HG02642 (cell line): ENCODE data around the gene HIF1A.
"Not testable (repeated sequence)": the region's sequence is repeated elsewhere in the genome, so short reads cannot be mapped to it uniquely, and the experiment has no call there.

Source experiments
- ATAC-seq: cut with Tn5 transposase; IDR thresholded peaks from one replicate; pipeline ENCODE4 v1.9.1; 2021; ENCODE audit warnings: mild to moderate bottlenecking; ENCODE audit not compliant: unreplicated experiment, poor library complexity

Gene HIF1A

GRCh38 chr14:61694830-61695694 lies at the start of gene HIF1A:
Gene HIF1A (plus strand): TSS chr14:61695513. CDS start chr14:61695805, 292 bp downstream.
- ATAC-seq, result peak; percentile 95

- no peak for ATAC-seq
Measured at GRCh38 chr14:61646366-61647116, 48.8 kb upstream of the HIF1A start.

DNA sequence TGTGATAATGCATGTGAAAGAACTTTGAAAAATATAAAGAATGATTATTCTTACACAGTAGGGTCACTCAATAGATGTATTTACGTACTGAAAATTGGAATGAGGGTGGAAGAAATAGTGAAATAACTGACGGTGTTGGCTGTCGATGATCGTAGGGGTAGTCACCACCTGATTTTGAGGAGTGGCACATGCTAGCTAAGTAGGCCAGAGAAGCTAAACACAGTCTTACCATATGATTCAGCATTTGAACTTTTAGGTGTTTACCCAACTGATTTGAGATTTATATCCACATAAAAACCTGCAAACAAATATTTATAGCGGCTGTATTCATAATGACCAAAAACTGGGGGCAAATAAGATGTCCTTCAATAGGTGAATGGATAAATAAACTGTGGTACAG lies 47.6 kb upstream of the HIF1A start:
- ATAC-seq, result no peak

GRCh38 chr14:61648377-61648776 lies 46.9 kb upstream of the HIF1A start:
- ATAC-seq, result no peak

DNA sequence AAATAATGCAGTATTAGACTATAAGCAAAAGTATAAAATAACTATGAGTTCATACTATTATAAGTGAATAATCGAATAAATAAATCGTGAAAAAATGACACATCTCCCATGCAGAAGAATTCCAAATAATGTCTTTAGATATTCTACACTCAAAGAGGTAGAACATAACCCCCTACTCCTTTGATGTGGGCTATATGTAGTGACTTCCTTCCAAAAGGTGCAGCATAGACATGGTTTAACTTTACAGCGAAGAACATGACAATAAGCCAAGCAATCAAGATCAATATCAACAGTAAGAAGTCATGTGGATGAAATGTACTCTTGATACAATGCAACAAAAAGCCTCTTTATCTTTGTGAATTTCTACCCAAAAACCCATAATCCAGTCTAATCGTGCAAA lies 46.0 kb upstream of the HIF1A start:
- no peak for ATAC-seq

GRCh38 chr14:61651355-61651754 lies 44.0 kb upstream of the HIF1A start:
- no peak for ATAC-seq

DNA sequence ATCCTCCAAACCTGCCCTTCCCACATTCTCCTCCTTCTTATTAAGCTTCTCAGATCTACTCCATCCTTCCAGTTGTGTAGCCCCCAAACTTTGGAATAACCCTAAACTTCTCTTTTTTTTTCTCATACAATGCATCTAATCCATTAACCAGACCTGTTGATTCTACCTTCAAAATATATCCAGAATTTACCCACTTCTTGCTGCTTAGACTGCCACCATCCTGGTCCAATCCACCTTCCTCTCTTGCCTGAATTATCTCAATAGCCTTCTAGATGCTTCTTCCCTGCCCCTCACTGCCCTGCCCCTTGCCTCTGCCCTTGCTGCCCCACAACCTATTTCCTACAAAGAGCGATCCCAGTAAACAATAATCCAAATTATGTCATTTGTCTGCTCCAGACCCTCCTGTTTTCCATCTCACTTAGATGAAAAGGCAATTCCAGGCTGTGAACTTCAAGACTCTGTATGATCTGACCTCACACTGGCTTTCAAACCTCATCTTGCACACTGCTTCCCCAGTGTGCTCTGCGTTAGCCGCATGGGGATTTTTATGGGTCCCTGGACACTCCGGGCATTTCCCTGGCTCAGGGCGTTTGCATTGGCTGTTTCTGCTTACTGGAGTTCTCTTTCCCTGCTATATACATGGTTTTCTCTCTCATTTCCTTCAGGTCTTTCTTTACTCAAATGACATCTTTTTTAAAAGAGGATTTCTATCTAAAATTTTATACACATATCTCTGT lies 42.6 kb upstream of the HIF1A start:
- ATAC-seq, result no peak

- ATAC-seq, result no peak
Measured at GRCh38 chr14:61653507-61653906, 41.8 kb upstream of the HIF1A start.

GRCh38 chr14:61654026-61654425 lies 41.3 kb upstream of the HIF1A start:
- ATAC-seq, result no peak

GRCh38 chr14:61655777-61656176 lies 39.5 kb upstream of the HIF1A start:
- ATAC-seq, result no peak

GRCh38 chr14:61656341-61656740 lies 39.0 kb upstream of the HIF1A start:
- ATAC-seq, result no peak

DNA sequence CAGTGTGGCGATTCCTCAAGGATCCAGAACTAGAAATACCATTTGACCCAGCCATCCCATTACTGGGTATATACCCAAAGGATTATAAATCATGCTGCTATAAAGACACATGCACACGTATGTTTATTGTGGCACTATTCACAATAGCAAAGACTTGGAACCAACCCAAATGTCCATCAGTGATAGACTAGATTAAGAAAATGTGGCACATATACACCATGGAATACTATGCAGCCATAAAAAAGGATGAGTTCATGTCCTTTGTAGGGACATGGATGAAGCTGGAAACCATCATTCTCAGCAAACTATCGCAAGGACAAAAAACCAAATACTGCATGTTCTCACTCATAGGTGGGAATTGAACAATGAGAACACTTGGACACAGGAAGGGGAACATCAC lies 37.2 kb upstream of the HIF1A start:
- not testable (repeated sequence) for ATAC-seq

DNA sequence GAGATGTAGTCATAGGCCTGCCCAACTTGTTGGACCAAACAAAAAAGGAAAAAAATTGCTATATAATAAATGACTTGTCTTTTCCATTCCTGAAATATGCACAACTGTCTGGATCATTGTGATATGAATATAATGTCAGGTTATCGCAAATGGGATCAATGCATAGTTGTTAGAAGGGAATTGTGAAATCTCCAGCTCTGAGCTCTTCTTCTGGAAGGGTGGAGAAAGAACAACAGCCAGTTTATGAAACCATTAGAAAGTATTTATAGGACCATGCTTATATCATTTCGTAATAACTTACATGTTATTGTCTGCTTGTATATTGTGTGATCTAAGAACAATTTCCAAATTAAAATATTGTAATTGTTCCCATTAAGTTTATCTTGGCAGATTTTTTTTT lies 35.7 kb upstream of the HIF1A start:
- no peak for ATAC-seq

GRCh38 chr14:61661471-61662400 lies 33.6 kb upstream of the HIF1A start:
- peak; percentile 38 for ATAC-seq

GRCh38 chr14:61662437-61663311 lies 32.6 kb upstream of the HIF1A start:
- peak; percentile 85 for ATAC-seq

- no peak for ATAC-seq
Measured at GRCh38 chr14:61663312-61663979, 31.9 kb upstream of the HIF1A start.

DNA sequence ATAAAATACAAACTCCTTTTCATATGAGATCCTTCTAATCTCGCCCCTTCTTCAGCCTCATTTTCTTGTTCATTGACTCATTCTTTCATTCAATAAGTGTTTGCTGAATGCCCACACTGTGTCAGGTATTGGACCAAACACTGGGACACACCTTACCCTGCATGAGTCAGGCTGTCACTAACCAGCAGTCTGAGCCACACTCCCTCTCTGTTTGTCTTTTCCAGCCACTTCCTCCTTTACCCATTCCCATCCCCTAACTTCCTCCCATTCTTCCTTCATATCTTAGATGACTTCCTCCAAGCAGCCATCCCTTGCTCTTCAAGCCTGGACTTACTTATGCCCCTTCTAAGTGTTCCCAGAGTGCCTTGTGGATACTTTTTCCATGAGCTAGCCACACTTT lies 27.0 kb upstream of the HIF1A start:
- no peak for ATAC-seq

DNA sequence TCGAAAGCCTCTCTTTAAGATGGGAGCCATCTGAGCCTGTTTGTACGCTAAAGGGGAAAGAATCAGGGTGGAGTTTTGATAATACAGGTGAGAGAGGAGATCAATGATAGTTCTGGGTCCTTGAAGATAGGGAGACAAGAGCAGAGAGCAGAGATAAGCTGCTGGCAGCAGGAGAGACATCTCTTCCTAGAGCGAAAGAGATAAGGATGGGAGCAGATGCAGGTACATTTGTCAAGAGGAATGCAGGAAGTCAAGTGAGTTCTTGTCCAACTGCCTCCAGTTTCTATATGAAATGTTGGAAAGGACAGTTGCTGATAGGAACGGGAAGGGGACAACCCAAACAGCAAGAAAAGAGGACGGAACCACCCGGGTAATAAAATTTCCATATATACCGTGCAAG lies 24.7 kb upstream of the HIF1A start:
- no peak for ATAC-seq
